ENCODE data around the gene RAP1B.

- no peak for TF ChIP-seq MAZ (IDR thresholded peaks at IDR 0.05; ENCODE audit: borderline replicate concordance, low read depth, low read length)
- TF ChIP-seq CTCF (conservative IDR thresholded peaks at IDR 0.05; ENCODE audit: low read depth, low read length) = no peak
- no peak for TF ChIP-seq POLR2A (IDR thresholded peaks at IDR 0.05; ENCODE audit: low read depth, low read length)
Observed at GRCh38 chr12:68632486-68632885, 21.8 kb downstream of the RAP1B start.

All from IMR-90 (cell line).